PC-3 (cell line): ENCODE data around the gene PCED1B. TPM values are rescaled to one million over a fixed set of nuclear protein-coding genes. Genes with fewer than 3 reads are reported as not detected.

Experiments
- ATAC-seq: fragments of 200-7000 bp; cut with Tn5 transposase; 2 replicates; pipeline ENCODE4 v1.9.1; 2020; ENCODE audit warnings: mild to moderate bottlenecking, moderate library complexity
- BruUV-seq: library from RNA; stranded (reverse); fragments of 400-500 nt; replicated peaks from 2 replicates; lab custom pipeline; 2021; lab: Mats Ljungman, UMichigan
- CTCF ChIA-PET: fragments of 300-600 bp; sonication (Branson Sonifier 250); formaldehyde crosslinking; loops from one replicate; lab custom pipeline; 2022; ENCODE audit warnings: antibody characterized with exemption; lab: Charles Lee
- POLR2A ChIA-PET: fragments of 300-600 bp; sonication (Branson Sonifier 250); formaldehyde crosslinking; loops from one replicate; lab custom pipeline; 2022; ENCODE audit warnings: antibody characterized with exemption; ENCODE audit not compliant: unreplicated experiment; lab: Charles Lee
- DNase-seq: peaks from one replicate; pipeline ENCODE4 v3.0.0-alpha.2; 2015
- H2AFZ ChIP-seq: fragments of 300-600 bp; sonication (generic); 2 replicates; pipeline ENCODE4 v1.6.0; 2016; ENCODE audit warnings: antibody characterized with exemption, low read length
- H3F3A ChIP-seq: fragments of 300-600 bp; sonication (generic); one replicate; pipeline ENCODE4 v1.6.0; 2017; ENCODE audit warnings: antibody characterized with exemption, low read length, control low read depth, mild to moderate bottlenecking; ENCODE audit not compliant: unreplicated experiment
- H3K27ac ChIP-seq: fragments of 300-600 bp; sonication (generic); 2 replicates; pipeline ENCODE4 v1.5.1; 2016; ENCODE audit warnings: mild to moderate bottlenecking, low read length
- H3K27me3 ChIP-seq: fragments of 300-600 bp; sonication (generic); 2 replicates; pipeline ENCODE4 v1.6.1; 2016; ENCODE audit warnings: low read length, mixed read lengths
- H3K36me3 ChIP-seq: fragments of 300-600 bp; sonication (generic); 2 replicates; pipeline ENCODE4 v1.6.1; 2016; ENCODE audit warnings: low read depth, mixed run types, low read length, mixed read lengths
- H3K4me1 ChIP-seq: fragments of 300-600 bp; sonication (generic); 2 replicates; pipeline ENCODE4 v1.5.1; 2016; ENCODE audit warnings: low read length; ENCODE audit not compliant: insufficient read depth
- H3K4me2 ChIP-seq: fragments of 300-600 bp; sonication (generic); 2 replicates; pipeline ENCODE4 v1.6.0; 2016; ENCODE audit warnings: low read length
- H3K4me3 ChIP-seq: fragments of 300-600 bp; sonication (generic); 2 replicates; pipeline ENCODE4 v1.5.1; 2016; ENCODE audit warnings: mild to moderate bottlenecking, low read length, mixed read lengths
- H3K79me2 ChIP-seq: fragments of 300-600 bp; sonication (generic); 2 replicates; pipeline ENCODE4 v1.6.1; 2017; ENCODE audit warnings: low read length, mixed read lengths
- H3K9ac ChIP-seq: fragments of 300-600 bp; sonication (generic); 2 replicates; pipeline ENCODE4 v1.6.0; 2016; ENCODE audit warnings: mild to moderate bottlenecking, low read length
- H3K9me2 ChIP-seq: fragments of 300-600 bp; sonication (generic); replicated peaks from 2 replicates; pipeline ENCODE4 v1.6.1; 2016; ENCODE audit warnings: mixed run types, low read length, mixed read lengths
- H3K9me3 ChIP-seq: fragments of 300-600 bp; sonication (generic); 2 replicates; pipeline ENCODE4 v1.6.1; 2016; ENCODE audit warnings: low read length, mixed read lengths
- H4K20me1 ChIP-seq: fragments of 300-600 bp; sonication (generic); 2 replicates; pipeline ENCODE4 v1.6.1; 2016; ENCODE audit warnings: low read length, mixed read lengths
- CTCF ChIP-seq: fragments of 300-600 bp; sonication (generic); conservative IDR thresholded peaks from 2 replicates; pipeline ENCODE4 v1.5.1; 2017; ENCODE audit warnings: antibody characterized with exemption, low read depth, mild to moderate bottlenecking, low read length
- EZH2 ChIP-seq: fragments of 300-600 bp; sonication (generic); IDR thresholded peaks from one replicate; pipeline ENCODE4 v1.6.1; 2017; ENCODE audit warnings: antibody characterized with exemption, mild to moderate bottlenecking, low read length; ENCODE audit not compliant: unreplicated experiment
- EZH2phosphoT487 ChIP-seq: fragments of 300-600 bp; sonication (generic); IDR thresholded peaks from 2 replicates; pipeline ENCODE4 v1.6.1; 2018; ENCODE audit warnings: mild to moderate bottlenecking, antibody characterized with exemption, low read length, borderline replicate concordance
- intact Hi-C: fragments of 100-400 bp; cut with micrococcal nuclease; formaldehyde crosslinking; loops from 2 replicates; pipeline ENCODE4 v1.9.0; 2023
- total RNA-seq: library from RNA; depleted of rRNA; stranded (reverse); fragments of >200 nt; gene quantifications from 2 replicates; pipeline ENCODE4 v1.2.3, GENCODE V29; 2014

PCED1B gene
- total RNA-seq, 1 experiment from 2014 or later: 1.0 TPM

DNA sequence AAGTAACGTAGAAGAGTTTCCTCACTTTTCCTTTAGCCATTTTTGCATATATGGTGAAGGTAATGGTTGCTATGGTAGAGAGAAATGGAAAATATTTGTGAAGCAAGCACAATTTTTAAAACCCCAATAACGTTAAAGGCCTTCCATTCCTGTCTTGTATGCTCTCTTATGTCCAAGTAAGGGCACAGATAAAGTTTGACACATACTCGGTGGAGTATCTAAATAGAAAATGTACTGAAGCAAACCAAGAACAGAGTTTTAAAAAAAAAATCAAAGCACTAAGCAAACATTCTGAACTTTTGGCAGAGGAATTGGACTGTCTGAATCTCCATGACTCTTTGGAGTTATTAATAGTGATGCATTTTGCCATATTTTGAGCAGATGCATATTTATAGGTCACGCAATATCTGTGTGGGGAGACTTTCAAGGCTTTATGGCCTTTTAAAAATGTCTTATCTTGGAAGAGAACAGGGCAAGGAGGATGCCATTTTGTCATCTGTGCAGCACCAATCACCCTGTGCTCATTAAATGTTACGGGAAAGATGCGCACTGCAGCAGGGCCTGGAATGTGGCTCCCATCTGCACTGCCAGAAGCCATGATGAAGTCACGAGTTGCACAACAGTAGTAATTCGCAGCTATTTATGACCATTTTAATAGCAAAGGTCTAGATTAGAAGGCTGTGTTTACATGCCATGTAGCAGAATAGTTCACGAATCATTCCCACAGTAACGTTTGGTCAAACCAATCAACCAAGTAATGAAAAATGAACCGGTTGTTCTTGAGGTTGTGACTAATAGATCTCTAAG, 23.6 kb downstream of the PCED1B start:
- Histone ChIP-seq H3K4me2 (no peak overlapping the region), H3K79me2 (no peaks in the 10 kb centered on the region), H3K4me3 (no peak overlapping the region), H3F3A (no peaks in the 10 kb centered on the region), H3K27me3 (no peaks in the 10 kb centered on the region), H3K4me1 (peaks cover 43% of the 10 kb centered on the region), H3K36me3 (no peaks in the 10 kb centered on the region), H2AFZ (no peak overlapping the region), H3K9ac (no peak overlapping the region), H4K20me1 (no peaks in the 10 kb centered on the region), H3K27ac (0 out of 2 replicates have a peak overlapping the region, but pooled peaks have one; percentile 7), H3K9me3 (no peaks in the 10 kb centered on the region), H3K9me2 (no peaks in the 10 kb centered on the region; the same call in 1 of the 2 replicates)
- ChIA-PET CTCF (no interaction called here), POLR2A (no interaction called here)
- intact Hi-C loops: no loop called here
- no TSS peak for BruUV-seq
- DNase-seq (peak; percentile 71), ATAC-seq (peak; percentile 42)
- no peak for TF ChIP-seq EZH2
- no peak for TF ChIP-seq CTCF
- TF ChIP-seq EZH2phosphoT487: no peak

- ChIA-PET POLR2A (interaction anchor here (0.6 kb wide), 1 partner anchor 27 kb away, joined by 10 read pairs; the partner anchor contains the start of genes AMIGO2 and PCED1B), CTCF (interaction anchor here (0.5 kb wide), 1 partner anchor 290 kb away, joined by 6 read pairs; no protein-coding TSS in a partner anchor)
- DNase-seq (peak; percentile 77), ATAC-seq (peak; percentile 72; the same call in 1 of the 2 replicates)
- no peaks in the 10 kb centered on the region for H3K27me3 ChIP-seq
- H3F3A ChIP-seq: no peaks in the 10 kb centered on the region
- H2AFZ ChIP-seq: no peak overlapping the region
- H3K27ac ChIP-seq: no peak overlapping the region
- no peak for TF ChIP-seq EZH2phosphoT487
- no peak for TF ChIP-seq EZH2
- no peak for TF ChIP-seq CTCF
- H3K9me2 ChIP-seq: no peaks in the 10 kb centered on the region; the same call in 1 of the 2 replicates
- no peaks in the 10 kb centered on the region for H4K20me1 ChIP-seq
- H3K4me2 ChIP-seq: peak overlapping the region; percentile 37
- intact Hi-C loops: no loop called here
- H3K36me3 ChIP-seq: no peaks in the 10 kb centered on the region
- H3K79me2 ChIP-seq: no peaks in the 10 kb centered on the region
- peaks cover 35% of the 10 kb centered on the region for H3K4me1 ChIP-seq
- BruUV-seq: no TSS peak
- no peak overlapping the region for H3K4me3 ChIP-seq
- no peak overlapping the region for H3K9ac ChIP-seq
- H3K9me3 ChIP-seq: no peaks in the 10 kb centered on the region
Observed at GRCh38 chr12:47105914-47106674, 26.7 kb downstream of the PCED1B start.
